ENCODE data around the gene DAZAP1.

DAZAP1 gene

DNA sequence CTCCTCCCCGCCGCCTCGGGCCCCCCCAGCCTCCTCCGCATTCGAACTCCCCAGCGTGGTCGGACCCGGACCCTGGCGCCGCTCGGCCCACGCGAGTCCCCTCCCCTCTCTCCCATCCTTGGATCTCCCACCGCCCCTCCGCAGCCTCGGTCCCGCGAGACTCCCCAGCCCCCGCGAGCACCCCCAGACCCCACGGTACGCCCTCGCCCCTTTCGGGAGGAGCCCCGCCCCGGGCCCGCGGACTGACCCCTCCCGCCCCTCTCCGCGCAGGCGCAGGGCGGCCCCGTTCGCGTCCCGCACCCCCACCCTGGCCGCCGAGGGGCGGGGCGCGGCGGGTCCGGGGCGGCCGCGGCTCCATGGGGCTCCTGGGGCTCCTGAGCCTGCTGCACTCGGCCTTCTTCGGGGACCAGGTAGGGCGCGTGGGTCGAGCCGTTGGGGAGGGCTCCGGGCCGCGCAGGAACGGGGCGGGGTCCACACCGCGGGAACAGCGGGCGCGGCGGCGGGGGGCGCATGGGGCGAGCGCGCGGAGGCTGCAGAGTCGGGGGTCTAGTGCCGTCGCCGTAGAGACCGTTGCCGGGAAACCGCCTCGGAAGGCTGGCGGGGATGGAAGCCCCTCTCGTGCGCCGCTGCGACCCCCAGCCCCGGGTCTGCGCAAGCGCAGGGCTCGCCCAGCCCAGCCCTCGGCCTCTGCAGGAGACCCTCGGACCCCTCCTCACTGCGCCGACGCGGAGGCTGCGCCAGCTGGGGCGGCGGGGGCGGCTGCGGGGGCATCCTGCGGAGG lies 38.7 kb downstream of the DAZAP1 start:
- no peak for DNase-seq

DNA sequence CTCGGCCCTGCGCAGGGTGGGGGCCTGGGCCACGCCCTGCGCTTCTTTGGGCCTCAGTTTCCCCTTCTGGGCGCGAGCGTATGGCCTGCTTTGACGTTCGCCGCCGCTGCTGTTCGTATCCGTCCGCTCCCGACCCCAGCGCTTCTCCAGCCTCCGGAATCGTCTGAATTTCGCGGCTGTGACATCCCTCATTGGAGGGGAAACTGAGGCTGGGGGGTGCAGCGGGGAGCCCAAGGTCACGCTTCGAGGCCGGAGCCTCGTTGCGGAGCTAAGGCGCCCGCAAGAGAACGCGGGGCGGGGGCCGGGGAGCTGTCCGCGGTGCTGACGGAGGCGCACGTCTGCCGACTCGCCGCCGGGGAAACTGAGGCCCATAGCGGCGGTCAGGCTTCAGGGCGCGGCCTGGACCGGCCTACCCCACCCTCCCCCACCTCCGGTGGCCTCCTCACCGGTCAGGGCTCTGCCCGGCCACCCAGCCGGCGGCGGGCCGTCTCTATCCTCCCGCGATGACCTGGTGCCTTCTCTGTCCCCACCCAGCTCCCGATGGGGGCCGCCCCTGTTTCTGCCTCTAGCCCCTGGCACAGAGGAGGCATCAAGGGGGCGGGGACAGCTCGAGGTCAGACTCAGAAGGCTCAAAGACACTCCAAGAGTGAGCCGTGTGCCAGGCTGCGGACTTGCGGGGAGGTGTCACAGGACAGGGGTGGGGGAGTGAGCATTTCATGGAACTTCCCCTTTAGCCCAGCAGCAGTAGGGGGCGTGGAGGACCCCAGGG lies 39.5 kb downstream of the DAZAP1 start:
- peak in 1 of 4 experiments; percentile 34 for DNase-seq

DNA sequence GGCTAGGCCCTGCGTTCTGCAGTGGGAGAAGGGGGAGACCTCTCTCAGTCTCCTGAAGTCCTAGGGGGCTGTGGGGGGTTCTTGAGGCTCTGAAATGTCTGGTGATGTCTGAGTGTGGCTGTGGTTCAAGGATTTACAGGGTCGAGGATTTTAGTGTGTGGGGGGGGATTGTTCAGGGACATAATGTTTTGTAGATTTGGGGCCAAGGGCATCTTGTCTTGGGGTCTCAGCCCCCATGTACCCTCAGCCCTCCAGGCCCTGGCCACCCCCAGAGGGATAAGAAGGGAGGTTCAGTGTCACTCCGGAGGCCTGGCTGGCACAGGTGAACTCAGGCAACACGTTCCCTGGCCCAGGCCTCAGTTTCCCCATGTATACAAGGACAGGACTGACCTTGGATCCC lies 40.1 kb downstream of the DAZAP1 start:
- DNase-seq = no peak

DNA sequence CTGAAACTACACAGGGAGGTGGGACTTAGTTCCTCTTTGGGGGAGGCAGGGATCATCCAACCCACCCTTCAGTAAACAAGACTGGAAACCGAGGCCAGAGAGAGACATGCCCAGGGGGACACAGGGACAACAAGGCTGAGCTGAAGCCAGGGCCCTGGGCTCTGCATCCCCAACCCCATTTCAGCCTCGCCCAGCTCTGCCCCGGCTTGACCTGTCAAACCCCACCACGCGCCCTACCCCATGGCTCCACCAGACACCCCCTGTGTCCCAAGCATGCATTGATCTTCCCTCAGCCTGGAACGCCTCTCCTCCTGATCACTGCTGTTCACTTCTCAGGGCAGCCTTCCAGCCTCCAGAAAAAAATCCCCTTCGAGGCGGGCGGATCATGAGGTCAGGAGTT lies 40.6 kb downstream of the DAZAP1 start:
- DNase-seq = no peak

GRCh38 chr19:1449467-1450442 lies 42.4 kb downstream of the DAZAP1 start, which contains the start of gene APC2:
APC2 (plus strand) TSS chr19:1450121; CDS start chr19:1453002, 2,881 bp downstream.
- no peak for DNase-seq

DNA sequence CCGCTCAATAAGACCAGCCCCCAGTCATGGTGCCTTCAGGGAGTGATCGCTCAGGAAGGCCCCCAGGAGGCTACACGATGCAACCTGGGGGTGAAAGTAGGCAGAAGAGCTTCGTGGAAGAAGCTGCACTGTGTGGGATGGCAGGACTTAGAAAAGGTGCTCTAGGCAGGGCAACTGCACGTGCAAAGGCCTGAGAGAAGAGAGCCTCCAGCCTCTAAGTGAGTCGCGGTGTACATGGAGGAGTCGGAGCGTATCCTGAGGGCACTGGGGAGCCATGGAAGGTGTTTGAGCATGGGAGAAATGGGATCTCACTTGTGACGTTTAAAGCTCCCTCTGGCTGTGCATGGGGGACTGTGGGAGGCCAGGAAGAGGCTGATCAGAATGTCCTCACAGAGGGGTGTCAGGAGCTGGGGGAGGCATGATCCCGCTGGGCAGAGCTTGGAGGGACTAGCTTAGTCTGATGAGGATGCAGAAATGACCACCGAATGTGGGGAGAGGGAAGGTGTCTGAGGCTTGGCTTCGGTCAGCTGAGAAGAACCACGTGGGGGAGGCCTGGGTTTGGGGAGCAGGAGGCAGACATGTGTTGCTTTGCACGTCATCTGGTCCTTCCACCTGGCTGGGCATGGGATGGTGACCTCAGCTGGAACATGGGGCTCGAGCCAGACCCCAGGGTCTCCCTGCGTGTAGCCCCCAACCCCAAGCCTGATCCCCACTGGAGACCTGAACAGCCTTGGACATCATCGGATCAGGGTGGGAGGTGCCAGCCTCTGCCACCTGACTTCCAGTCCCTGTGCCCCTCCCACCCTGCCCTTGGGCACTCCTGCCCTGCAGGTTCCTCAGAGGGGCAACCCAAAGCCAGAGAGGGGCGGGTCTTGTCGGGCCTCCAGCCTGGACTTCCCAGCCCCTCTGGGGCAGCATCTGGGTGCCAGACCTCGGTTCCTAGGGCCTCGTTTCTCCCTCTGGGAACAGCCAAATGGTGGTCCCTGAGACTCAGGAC lies 43.6 kb downstream of the DAZAP1 start:
- DNase-seq = no peak

GRCh38 chr19:1451916-1452801 lies 44.8 kb downstream of the DAZAP1 start:
- no peak for DNase-seq

GRCh38 chr19:1452802-1453524 lies 45.6 kb downstream of the DAZAP1 start:
- DNase-seq = no peak

GRCh38 chr19:1453525-1454364 lies 46.4 kb downstream of the DAZAP1 start:
- DNase-seq = no peak

DNA sequence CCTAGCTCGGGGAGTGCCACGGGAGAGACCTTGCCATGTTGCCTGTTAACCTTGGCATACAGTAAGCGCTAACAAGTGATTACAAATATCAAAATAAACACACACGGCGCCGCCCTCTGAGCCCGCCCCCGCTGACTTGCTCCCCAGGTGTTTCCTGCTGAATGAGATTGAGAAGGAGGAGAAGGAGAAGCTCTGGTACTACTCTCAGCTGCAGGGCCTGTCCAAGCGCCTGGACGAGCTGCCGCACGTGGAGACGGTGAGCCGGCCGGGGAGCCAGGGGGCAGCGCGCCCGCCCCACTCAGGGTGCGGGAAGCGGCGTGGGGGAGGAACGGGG lies 47.6 kb downstream of the DAZAP1 start:
- DNase-seq = no peak

- DNase-seq = peak in 1 of 4 experiments; percentile 39
Measured at GRCh38 chr19:1455336-1456120, 48.1 kb downstream of the DAZAP1 start.

DNA sequence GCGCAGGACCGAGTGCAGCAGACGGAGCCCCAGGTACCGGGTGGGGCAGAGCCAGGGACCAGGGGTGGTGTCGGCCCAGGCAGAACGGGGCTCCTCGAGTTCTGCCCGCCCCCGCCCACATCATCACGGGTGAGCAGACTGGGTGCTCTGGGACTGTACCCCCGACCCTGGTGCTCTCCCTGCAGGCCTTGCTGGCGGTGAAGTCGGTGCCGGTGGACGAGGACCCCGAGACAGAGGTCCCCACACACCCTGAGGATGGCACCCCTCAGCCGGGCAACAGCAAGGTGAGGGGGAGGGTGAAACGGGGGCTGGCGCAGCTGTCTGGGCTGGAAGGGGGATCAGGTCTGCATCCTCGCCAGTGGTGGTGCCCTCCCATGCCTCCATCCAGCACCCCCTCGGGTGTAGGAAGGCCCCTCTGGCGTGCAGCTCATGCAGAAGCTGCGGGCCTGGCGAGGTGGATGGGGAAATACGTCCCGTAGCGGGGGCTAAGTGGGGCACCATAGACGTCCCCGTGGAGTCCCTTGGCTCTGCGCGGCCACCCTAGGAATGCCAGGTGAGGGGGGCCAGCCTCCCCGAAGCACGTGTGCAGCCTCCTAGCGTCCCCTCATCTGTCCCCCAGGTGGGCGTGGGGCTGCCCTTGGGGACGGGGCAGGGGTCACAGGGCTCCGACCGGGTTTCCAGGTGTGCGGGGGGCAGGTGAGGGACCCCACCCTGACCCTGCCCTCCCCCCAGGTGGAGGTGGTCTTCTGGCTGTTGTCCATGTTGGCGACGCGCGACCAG lies 48.9 kb downstream of the DAZAP1 start:
- DNase-seq = no peak

DNA sequence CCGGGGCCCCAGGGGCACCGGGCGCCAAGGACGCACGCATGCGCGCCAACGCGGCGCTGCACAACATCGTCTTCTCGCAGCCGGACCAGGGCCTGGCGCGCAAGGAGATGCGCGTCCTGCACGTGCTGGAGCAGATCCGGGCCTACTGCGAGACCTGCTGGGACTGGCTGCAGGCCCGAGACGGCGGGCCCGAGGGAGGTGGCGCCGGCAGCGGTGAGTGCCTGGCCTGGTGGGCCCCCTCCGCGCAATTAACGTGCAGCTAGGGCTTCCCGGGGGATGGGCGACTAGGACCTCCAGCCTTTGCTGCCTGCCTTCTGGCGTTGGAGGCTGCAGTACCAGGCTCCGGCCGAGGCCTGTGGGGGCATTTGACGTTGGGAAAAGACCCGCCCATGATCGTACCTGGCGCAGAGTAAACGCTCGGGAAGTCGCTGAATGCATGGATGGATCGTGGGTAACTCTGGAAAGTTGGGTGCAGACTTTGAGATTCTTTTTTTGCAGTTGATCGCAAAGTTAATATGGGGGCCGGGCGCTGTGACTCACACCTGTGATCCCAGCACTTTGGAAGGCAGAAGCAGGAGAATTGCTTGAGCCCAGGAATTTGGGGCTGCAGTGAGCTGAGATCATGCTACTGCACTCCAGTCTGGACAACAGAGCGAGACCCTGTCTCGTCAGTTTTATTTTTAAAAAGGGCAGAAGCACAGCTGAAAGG lies 49.8 kb downstream of the DAZAP1 start:
- DNase-seq = no peak

DNA sequence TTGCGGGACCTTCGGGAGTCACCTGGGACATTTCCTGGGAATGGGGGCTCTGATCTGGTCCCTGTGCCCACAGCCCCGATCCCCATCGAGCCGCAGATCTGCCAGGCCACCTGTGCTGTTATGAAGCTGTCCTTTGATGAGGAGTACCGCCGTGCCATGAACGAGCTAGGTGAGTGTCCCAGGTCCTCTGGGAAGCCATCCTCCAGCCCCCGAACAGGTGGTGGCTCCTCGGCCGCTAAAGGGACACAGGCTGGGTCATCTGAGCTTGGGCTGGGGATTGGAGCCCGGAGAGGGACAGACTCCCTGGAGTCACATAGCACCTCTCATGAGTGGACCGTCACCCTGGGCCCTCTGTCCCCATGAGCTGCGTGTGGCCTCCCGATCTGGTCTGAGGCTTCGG lies 50.5 kb downstream of the DAZAP1 start:
- no peak for DNase-seq

DNA sequence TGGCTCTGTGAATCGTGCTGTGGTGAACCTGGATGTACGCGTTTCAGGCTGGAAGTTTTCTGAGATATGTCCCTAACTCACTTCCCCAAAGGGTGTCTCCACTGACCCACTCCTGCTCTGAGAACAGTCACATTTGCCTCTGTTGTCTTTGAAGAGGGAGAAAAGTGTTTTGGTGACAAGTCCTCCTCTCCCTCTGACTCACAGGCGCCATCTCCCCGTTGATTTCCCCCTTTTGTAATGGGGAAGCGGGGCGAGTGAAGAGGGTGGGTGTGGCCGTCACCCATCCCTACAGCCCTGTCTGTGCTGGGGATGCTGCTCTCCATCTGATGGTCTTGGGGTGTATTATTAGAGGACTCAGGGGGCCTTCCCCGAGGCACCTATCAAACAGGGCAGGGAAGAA lies 52.1 kb downstream of the DAZAP1 start:
- DNase-seq = no peak

Measured in activated naive CD4-positive, alpha-beta T cell (primary cell).